ENCODE results near the gene ZNF488.

DNA sequence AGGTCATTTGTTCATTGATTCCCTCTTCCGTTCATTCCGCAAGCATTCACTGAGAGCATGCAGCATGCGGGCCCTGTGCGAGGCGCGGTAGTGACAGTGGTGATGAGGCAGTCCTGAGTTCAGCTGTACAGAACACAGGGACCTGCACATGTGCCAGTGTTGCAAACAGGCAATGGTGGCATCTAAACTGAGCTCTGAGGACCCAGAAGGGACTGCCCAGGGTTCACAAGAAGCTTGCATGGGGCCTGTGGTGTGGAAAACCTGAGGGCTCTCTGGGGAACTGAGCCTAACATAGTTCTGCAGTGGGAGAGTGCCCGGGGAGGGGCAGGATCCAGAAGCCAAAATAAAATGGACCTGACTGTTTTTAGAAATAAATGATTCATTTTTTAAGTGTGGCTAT is 13.2 kb downstream of the ZNF488 start:
- no peak for TF ChIP-seq POLR2AphosphoS5 (IDR thresholded peaks at IDR 0.05; ENCODE audit: low read depth, low read length)
- TF ChIP-seq, protein P1, sequence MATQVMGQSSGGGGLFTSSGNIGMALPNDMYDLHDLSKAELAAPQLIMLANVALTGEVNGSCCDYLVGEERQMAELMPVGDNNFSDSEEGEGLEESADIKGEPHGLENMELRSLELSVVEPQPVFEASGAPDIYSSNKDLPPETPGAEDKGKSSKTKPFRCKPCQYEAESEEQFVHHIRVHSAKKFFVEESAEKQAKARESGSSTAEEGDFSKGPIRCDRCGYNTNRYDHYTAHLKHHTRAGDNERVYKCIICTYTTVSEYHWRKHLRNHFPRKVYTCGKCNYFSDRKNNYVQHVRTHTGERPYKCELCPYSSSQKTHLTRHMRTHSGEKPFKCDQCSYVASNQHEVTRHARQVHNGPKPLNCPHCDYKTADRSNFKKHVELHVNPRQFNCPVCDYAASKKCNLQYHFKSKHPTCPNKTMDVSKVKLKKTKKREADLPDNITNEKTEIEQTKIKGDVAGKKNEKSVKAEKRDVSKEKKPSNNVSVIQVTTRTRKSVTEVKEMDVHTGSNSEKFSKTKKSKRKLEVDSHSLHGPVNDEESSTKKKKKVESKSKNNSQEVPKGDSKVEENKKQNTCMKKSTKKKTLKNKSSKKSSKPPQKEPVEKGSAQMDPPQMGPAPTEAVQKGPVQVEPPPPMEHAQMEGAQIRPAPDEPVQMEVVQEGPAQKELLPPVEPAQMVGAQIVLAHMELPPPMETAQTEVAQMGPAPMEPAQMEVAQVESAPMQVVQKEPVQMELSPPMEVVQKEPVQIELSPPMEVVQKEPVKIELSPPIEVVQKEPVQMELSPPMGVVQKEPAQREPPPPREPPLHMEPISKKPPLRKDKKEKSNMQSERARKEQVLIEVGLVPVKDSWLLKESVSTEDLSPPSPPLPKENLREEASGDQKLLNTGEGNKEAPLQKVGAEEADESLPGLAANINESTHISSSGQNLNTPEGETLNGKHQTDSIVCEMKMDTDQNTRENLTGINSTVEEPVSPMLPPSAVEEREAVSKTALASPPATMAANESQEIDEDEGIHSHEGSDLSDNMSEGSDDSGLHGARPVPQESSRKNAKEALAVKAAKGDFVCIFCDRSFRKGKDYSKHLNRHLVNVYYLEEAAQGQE (IDR thresholded peaks at IDR 0.05; ENCODE audit: insufficient read depth in 1 of 2, low read depth in 2 of 2, low read length in 2 of 2) = no peak
